Heart left ventricle (tissue), 16 donors: ENCODE results near the gene ST7. TPM values are rescaled to one million over a fixed set of nuclear protein-coding genes. Genes with fewer than 3 reads are reported as not detected.

ENCODE experiments used
- ATAC-seq, 4 donors: fragments of 200-7000 bp; cut with Tn5 transposase; one replicate each; pipeline ENCODE4 v1.9.1; 2020 to 2022; ENCODE audit warnings: moderate library complexity in 4 of 4, mild to moderate bottlenecking in 3 of 4, moderate number of reproducible peaks in 1 of 4
- DNase-seq, 5 donors: peaks; one replicate each; pipeline ENCODE4 v3.0.0-alpha.2; 2020
- H3K27ac ChIP-seq, 12 donors: fragments of 200-600 bp; sonication (generic) in 4 of 12; one replicate each; pipeline versions ENCODE4 v1.5.0 to v1.8.0; 2016 to 2022; ENCODE audit warnings: mild to moderate bottlenecking in 2 of 12
- H3K27me3 ChIP-seq, 9 donors: fragments of 200-600 bp; sonication (generic) in 2 of 9; one replicate each; pipeline versions ENCODE4 v1.5.1 to v1.8.0; 2016 to 2022; ENCODE audit warnings: mild to moderate bottlenecking in 3 of 9
- H3K36me3 ChIP-seq, 9 donors: fragments of 200-600 bp; sonication (generic) in 2 of 9; one replicate each; pipeline versions ENCODE4 v1.5.0 to v1.8.0; 2018 to 2022; ENCODE audit warnings: mild to moderate bottlenecking in 2 of 9
- H3K4me1 ChIP-seq, 12 donors: fragments of 200-600 bp; sonication (generic) in 4 of 12; one replicate each; pipeline versions ENCODE4 v1.5.0 to v1.8.0; 2016 to 2022; ENCODE audit warnings: mild to moderate bottlenecking in 3 of 12
- H3K4me3 ChIP-seq, 12 donors: fragments of 200-600 bp; sonication (generic) in 4 of 12; one replicate each; pipeline versions ENCODE4 v1.5.0 to v1.8.0; 2017 to 2022; ENCODE audit warnings: mild to moderate bottlenecking in 9 of 12, moderate library complexity in 4 of 12
- H3K9me3 ChIP-seq, 12 donors: fragments of 200-600 bp; sonication (generic) in 4 of 12; one replicate each; pipeline versions ENCODE4 v1.5.0 to v1.8.0; 2016 to 2022; ENCODE audit warnings: mild to moderate bottlenecking in 1 of 12
- CTCF ChIP-seq, 12 donors: fragments of 200-600 bp; sonication (generic) in 4 of 12; IDR thresholded peaks; one replicate each; pipeline versions ENCODE4 v1.5.0 to v1.8.0; 2018 to 2022; ENCODE audit warnings: antibody characterized with exemption in 12 of 12, mild to moderate bottlenecking in 5 of 12
- POLR2A ChIP-seq, 2 donors: fragments of 450-650 bp; IDR thresholded peaks; one replicate each; pipeline ENCODE4 v1.6.1; 2017; ENCODE audit warnings: antibody characterized with exemption in 2 of 2, mild to moderate bottlenecking in 2 of 2, moderate library complexity in 2 of 2
- WGBS, 4 donors: extraction: QIAGEN DNeasy Blood & Tissue Kit in 2 of 4; methylation state at CpG; one replicate each; pipeline versions ENCODE4 v1.1.5 to v1.1.7; 2013 to 2018; 5-methylcytosine and 5-hydroxymethylcytosine counted together
- intact Hi-C, 10 donors: fragments of 100-400 bp; cut with DNase I; formaldehyde crosslinking; loops; one replicate each; pipeline versions ENCODE4 v1.11.1 to v1.14.2; 2022
- polyA plus RNA-seq, 2 donors: library from polyadenylated mRNA; stranded (reverse); fragments of 200-250 nt; gene quantifications; one replicate each; pipeline ENCODE4 v1.2.3, GENCODE V29; 2013
- total RNA-seq, 9 donors: library from RNA; depleted of rRNA in 2 of 9; stranded (reverse); fragments of >200 nt in 2 of 9; fragmentation: NEBNext Ultra II Directional in 3 of 9; extraction: Animal tissue kit (Norgen Biotek cat#: 25700) in 3 of 9; gene quantifications; one replicate each; pipeline versions ENCODE4 v1.1.0 to v1.2.4, GENCODE V29; 2016 to 2023
- donor health status: ischemic (EF 13 %, LVEDD 7.1; RV severe dilation, severe dysfunction).
- donor health status: healthy with polysubstance abuse.
- donor health status: DM: no; HTN: yes; CAD: no.
- donor health status: DM: no; HTN: no; CAD: no.
- donor health status: ischemic (EF 25% LVEDD 6.9; RV normal size, moderate dysfunction).
- donor health status: ischemic (EF 25% LVEDD 5.7; RV mildly dilated, moderate dysfunction).
- donor health status: healthy.
- donor health status: DM: yes; HTN: yes; CAD: no.
- donor health status: ischemic (EF 35%, LVEDD 5.7; RV mildly dilated, moderate dysfunction).
- donor health status: nonischemic (EF 11% LVEDD 7.7; RV severe dilation, severe dysfunction).
- donor health status: DM: yes; HTN: yes; CAD: no.
- donor health status: PGD.
- donor health status: ischemic (EF 29% LVEDD 5.4; RV normal size, mild dysfunction).
- donor health status: nonischemic (EF 23%, LVEDD 6.1; RV moderate dilation, normal function).

ST7 gene
- total and polyA plus RNA-seq, 11 donors = 16.0 to 41.3 (median 25.5) TPM

GRCh38 chr7:117273325-117273724 is 320.0 kb downstream of the ST7 start:
- intact Hi-C loops = no loop called here
- WGBS, 4 donors = 68 to 74% (median 71%) methylated on average over 2 of the region's 2 CpGs
- no peaks in the 10 kb centered on the region for H3K36me3 ChIP-seq
- no peak for ATAC-seq
- no peak overlapping the region for H3K4me3 ChIP-seq
- DNase-seq = no peak
- no peaks in the 10 kb centered on the region for H3K4me1 ChIP-seq
- no peak for TF ChIP-seq POLR2A (IDR thresholded peaks at IDR 0.05)
- no peak for TF ChIP-seq CTCF (IDR thresholded peaks at IDR 0.05)
- H3K27me3 ChIP-seq = peaks cover 0 to 4% (median 0%) of the 10 kb centered on the region in 9 donors
- H3K9me3 ChIP-seq = no peaks in the 10 kb centered on the region
- no peak overlapping the region for H3K27ac ChIP-seq

- Histone ChIP-seq H3K27ac (no peak overlapping the region), H3K9me3 (no peaks in the 10 kb centered on the region), H3K36me3 (no peaks in the 10 kb centered on the region), H3K27me3 (peaks cover 0 to 4% (median 0%) of the 10 kb centered on the region in 9 donors), H3K4me1 (no peaks in the 10 kb centered on the region), H3K4me3 (no peak overlapping the region)
- WGBS, 4 donors = 63 to 70% (median 69%) methylated on average over 11 of the region's 11 CpGs
- no peak for DNase-seq
- no peak for ATAC-seq
- no peak for TF ChIP-seq POLR2A (IDR thresholded peaks at IDR 0.05)
- TF ChIP-seq CTCF (IDR thresholded peaks at IDR 0.05) = no peak
- intact Hi-C loops = no loop called here
Observed at GRCh38 chr7:117273814-117274225, 320.5 kb downstream of the ST7 start.

GRCh38 chr7:117274951-117275350 is 321.6 kb downstream of the ST7 start:
- H3K27ac ChIP-seq = no peak overlapping the region
- peaks cover 0 to 2% (median 0%) of the 10 kb centered on the region in 12 donors for H3K4me1 ChIP-seq
- no peak for ATAC-seq
- TF ChIP-seq POLR2A (IDR thresholded peaks at IDR 0.05) (no peak), CTCF (IDR thresholded peaks at IDR 0.05) (no peak)
- H3K9me3 ChIP-seq = no peaks in the 10 kb centered on the region
- intact Hi-C loops = no loop called here
- H3K4me3 ChIP-seq = no peak overlapping the region
- H3K27me3 ChIP-seq = peaks cover 0 to 4% (median 0%) of the 10 kb centered on the region in 9 donors
- DNase-seq = no peak
- H3K36me3 ChIP-seq = no peaks in the 10 kb centered on the region
- WGBS, 4 donors = 60 to 74% (median 68%) methylated on average over 4 of the region's 4 CpGs

GRCh38 chr7:117277576-117277975 is 324.3 kb downstream of the ST7 start:
- Histone ChIP-seq H3K4me1 (peaks cover 0 to 3% (median 0%) of the 10 kb centered on the region in 12 donors), H3K36me3 (no peaks in the 10 kb centered on the region), H3K27ac (no peak overlapping the region), H3K9me3 (no peaks in the 10 kb centered on the region), H3K4me3 (no peak overlapping the region), H3K27me3 (peaks cover 0 to 4% (median 0%) of the 10 kb centered on the region in 9 donors)
- TF ChIP-seq POLR2A (IDR thresholded peaks at IDR 0.05) (no peak), CTCF (IDR thresholded peaks at IDR 0.05) (no peak)
- ATAC-seq = no peak
- no peak for DNase-seq
- intact Hi-C loops = no loop called here
- 81 to 88% (median 83%) methylated on average over 3 of the region's 3 CpGs for WGBS, 4 donors
